ENCODE measurements around the gene KANK2. TPM values are rescaled to one million over a fixed set of nuclear protein-coding genes. Genes with fewer than 3 reads are reported as not detected.
A peak's percentile ranks its signal among the peaks of the same experiment; 100 is the strongest.

Gene KANK2
- total RNA-seq = 84.3 to 85.3 TPM (median 84.7 TPM) in 3 replicates

- Mint-ChIP-seq H3K36me3 (peaks cover 2% of the 10 kb centered on the region), H3K9me3 (no peaks in the 10 kb centered on the region), H3K27me3 (ENCODE audit: low read depth) (no peaks in the 10 kb centered on the region), H3K4me1 (peaks cover 7% of the 10 kb centered on the region), H3K27ac (peak within 1 kb of the TSS; percentile 66), H3K4me3 (peak within 1 kb of the TSS; percentile 76)
- no peak for TF ChIP-seq CTCF (IDR thresholded peaks at IDR 0.05; ENCODE audit: unreplicated experiment)
- peak; percentile 76 to 90 for DNase-seq (ENCODE audit: low spot score in 2 of 2, unreplicated experiment in 2 of 2)
These were observed at the start of gene KANK2 for GRCh38 chr19:11197291-11198174. Gene KANK2, minus strand, starts transcription at chr19:11197545. Its CDS starts 3,034 bp downstream, at chr19:11194511.

DNA sequence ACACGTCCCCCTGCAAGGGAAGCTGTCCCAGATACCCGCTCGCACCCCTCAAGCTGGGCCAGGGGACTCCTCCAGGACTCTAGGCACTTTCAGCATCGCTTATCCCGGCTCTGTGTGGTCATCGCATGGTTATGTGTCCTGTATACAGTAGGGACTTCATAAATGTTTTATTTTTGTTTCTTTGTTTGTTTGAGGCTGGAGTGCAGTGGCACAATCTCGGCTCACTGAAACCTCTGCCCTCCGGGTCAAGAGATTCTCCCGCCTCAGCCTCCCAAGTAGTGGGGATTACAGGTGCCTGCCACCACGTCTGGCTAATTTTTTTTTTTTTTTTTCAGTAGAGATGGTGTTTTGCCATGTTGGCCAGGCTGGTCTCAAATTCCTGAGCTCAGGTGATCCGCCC lies 49.6 kb upstream of the KANK2 start:
- DNase-seq (ENCODE audit: low spot score in 2 of 2, unreplicated experiment in 2 of 2) = no peak
- no peak overlapping the region for H3K27ac Mint-ChIP-seq
- peaks cover 9% of the 10 kb centered on the region for H3K4me1 Mint-ChIP-seq
- peaks cover 14% of the 10 kb centered on the region for H3K36me3 Mint-ChIP-seq
- no peak overlapping the region for H3K4me3 Mint-ChIP-seq
- no peak for TF ChIP-seq CTCF (IDR thresholded peaks at IDR 0.05; ENCODE audit: unreplicated experiment)
- H3K9me3 Mint-ChIP-seq = no peaks in the 10 kb centered on the region
- H3K27me3 Mint-ChIP-seq (ENCODE audit: low read depth) = no peaks in the 10 kb centered on the region

GRCh38 chr19:11244846-11245589 lies 47.7 kb upstream of the KANK2 start:
- H3K4me3 Mint-ChIP-seq = no peak overlapping the region
- H3K4me1 Mint-ChIP-seq = peaks cover 16% of the 10 kb centered on the region
- no peak for DNase-seq (ENCODE audit: low spot score in 2 of 2, unreplicated experiment in 2 of 2)
- H3K9me3 Mint-ChIP-seq = no peaks in the 10 kb centered on the region
- no peaks in the 10 kb centered on the region for H3K27me3 Mint-ChIP-seq (ENCODE audit: low read depth)
- peaks cover 11% of the 10 kb centered on the region for H3K36me3 Mint-ChIP-seq
- H3K27ac Mint-ChIP-seq = no peak overlapping the region
- TF ChIP-seq CTCF (IDR thresholded peaks at IDR 0.05; ENCODE audit: unreplicated experiment) = no peak

DNA sequence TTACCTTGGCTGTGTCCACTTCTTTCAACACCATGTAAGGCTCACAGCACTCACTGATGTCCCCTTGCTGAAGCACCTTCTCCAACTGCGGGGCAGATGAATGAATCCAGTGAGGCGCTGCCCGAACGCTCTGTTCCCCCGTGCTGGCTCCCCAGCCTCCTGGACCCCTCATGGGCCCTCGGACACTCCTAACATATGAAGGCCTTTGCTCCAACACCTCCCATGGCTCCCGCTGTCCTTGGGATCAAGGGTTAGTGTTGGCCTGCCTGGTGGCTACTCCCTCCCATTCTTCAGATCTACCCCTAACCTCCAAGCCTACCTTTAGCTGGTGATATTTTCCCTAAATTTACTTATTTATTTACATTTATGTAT lies 46.4 kb upstream of the KANK2 start:
- Mint-ChIP-seq H3K27me3 (ENCODE audit: low read depth) (no peaks in the 10 kb centered on the region), H3K4me3 (peak overlapping the region; percentile 22), H3K36me3 (peaks cover 17% of the 10 kb centered on the region), H3K27ac (no peak overlapping the region), H3K4me1 (peaks cover 16% of the 10 kb centered on the region), H3K9me3 (no peaks in the 10 kb centered on the region)
- no peak for TF ChIP-seq CTCF (IDR thresholded peaks at IDR 0.05; ENCODE audit: unreplicated experiment)
- no peak for DNase-seq (ENCODE audit: low spot score in 2 of 2, unreplicated experiment in 2 of 2)

GRCh38 chr19:11242864-11243797 lies 45.8 kb upstream of the KANK2 start:
- Mint-ChIP-seq H3K27me3 (ENCODE audit: low read depth) (no peaks in the 10 kb centered on the region), H3K36me3 (peaks cover 22% of the 10 kb centered on the region), H3K4me3 (peak overlapping the region; percentile 22), H3K4me1 (peaks cover 16% of the 10 kb centered on the region), H3K9me3 (no peaks in the 10 kb centered on the region), H3K27ac (no peak overlapping the region)
- DNase-seq (ENCODE audit: low spot score in 2 of 2, unreplicated experiment in 2 of 2) = peak; percentile 80 to 91
- TF ChIP-seq CTCF (IDR thresholded peaks at IDR 0.05; ENCODE audit: unreplicated experiment) = peak; percentile 69

Data from mesothelial cell of epicardium (in vitro differentiated cells).